SJSA1 (cell line): ENCODE data around the gene EFCAB6. TPM values are rescaled to one million over a fixed set of nuclear protein-coding genes. Genes with fewer than 3 reads are reported as not detected.

Experiments used
- DNase-seq, 2 experiments: peaks; one replicate each; pipeline ENCODE4 v3.0.0-alpha.2; 2015 to 2020; ENCODE audit warnings: low spot score in 2 of 2, low read depth in 1 of 2
- H3K27ac ChIP-seq: fragments of 250-450 bp; sonication (Bioruptor Pico); 2 replicates; pipeline ENCODE4 v1.5.1; 2020; ENCODE audit warnings: mild to moderate bottlenecking, moderate library complexity
- H3K27me3 ChIP-seq: fragments of 250-450 bp; sonication (Bioruptor Pico); replicated peaks from 2 replicates; pipeline ENCODE4 v1.5.1; 2020; ENCODE audit warnings: mild to moderate bottlenecking, moderate library complexity
- H3K36me3 ChIP-seq: fragments of 250-450 bp; sonication (Bioruptor Pico); 2 replicates; pipeline ENCODE4 v1.5.1; 2020; ENCODE audit warnings: mild to moderate bottlenecking
- H3K4me1 ChIP-seq: fragments of 250-450 bp; sonication (Bioruptor Pico); replicated peaks from 2 replicates; pipeline ENCODE4 v1.6.1; 2021; ENCODE audit warnings: mild to moderate bottlenecking
- H3K4me3 ChIP-seq: fragments of 250-450 bp; sonication (Bioruptor Pico); 2 replicates; pipeline ENCODE4 v1.5.1; 2020; ENCODE audit warnings: mild to moderate bottlenecking
- H3K9me3 ChIP-seq: fragments of 250-450 bp; sonication (Bioruptor Pico); replicated peaks from 2 replicates; pipeline ENCODE4 v1.5.1; 2020; ENCODE audit warnings: mild to moderate bottlenecking
- total RNA-seq: library from RNA; depleted of rRNA; stranded (reverse); fragments of >200 nt; shearing (Covaris generic); gene quantifications from 2 replicates; pipeline ENCODE4 v1.2.3, GENCODE V29; 2014

The EFCAB6 gene
- total RNA-seq, 1 experiment from 2014 or later = 0.50 TPM

- H3K27me3 ChIP-seq = peaks cover 9% of the 10 kb centered on the region; the same call in 1 of the 2 replicates
- H3K9me3 ChIP-seq = no peaks in the 10 kb centered on the region
- DNase-seq = no peak
- no peak overlapping the region for H3K27ac ChIP-seq
- H3K36me3 ChIP-seq = no peaks in the 10 kb centered on the region
- H3K4me1 ChIP-seq = no peaks in the 10 kb centered on the region
- no peak overlapping the region for H3K4me3 ChIP-seq
Measured at GRCh38 chr22:43571181-43571580, 240.9 kb downstream of the EFCAB6 start.

GRCh38 chr22:43570531-43571165, 241.5 kb downstream of the EFCAB6 start:
- no peak overlapping the region for H3K4me3 ChIP-seq
- H3K27ac ChIP-seq = no peak overlapping the region
- H3K9me3 ChIP-seq = no peaks in the 10 kb centered on the region
- H3K36me3 ChIP-seq = no peaks in the 10 kb centered on the region
- 0 out of 2 replicates have a peak, but pooled peaks cover 4% of the 10 kb centered on the region for H3K27me3 ChIP-seq
- no peak for DNase-seq
- H3K4me1 ChIP-seq = no peaks in the 10 kb centered on the region

DNA sequence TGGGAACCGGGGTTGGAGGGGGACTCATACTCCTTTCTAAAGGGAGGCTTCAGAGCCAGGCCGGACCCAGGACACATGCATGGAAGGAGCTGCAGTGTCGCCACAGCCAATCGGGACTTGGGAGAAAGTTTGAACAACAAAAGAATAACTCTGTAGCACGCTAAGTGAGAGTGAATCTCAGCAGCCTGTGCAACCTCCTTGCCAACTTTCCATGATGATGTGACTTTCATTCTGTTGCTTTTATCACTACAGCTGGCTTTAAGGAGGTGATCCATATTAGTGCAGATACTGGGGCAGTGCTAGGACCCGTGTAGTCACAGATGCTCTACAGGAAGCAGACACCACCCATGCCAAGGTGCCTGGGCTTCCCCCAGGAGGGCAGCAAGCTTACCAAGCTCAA, 243.0 kb downstream of the EFCAB6 start:
- Histone ChIP-seq H3K4me3 (no peak overlapping the region), H3K4me1 (no peaks in the 10 kb centered on the region), H3K27ac (no peak overlapping the region)

DNA sequence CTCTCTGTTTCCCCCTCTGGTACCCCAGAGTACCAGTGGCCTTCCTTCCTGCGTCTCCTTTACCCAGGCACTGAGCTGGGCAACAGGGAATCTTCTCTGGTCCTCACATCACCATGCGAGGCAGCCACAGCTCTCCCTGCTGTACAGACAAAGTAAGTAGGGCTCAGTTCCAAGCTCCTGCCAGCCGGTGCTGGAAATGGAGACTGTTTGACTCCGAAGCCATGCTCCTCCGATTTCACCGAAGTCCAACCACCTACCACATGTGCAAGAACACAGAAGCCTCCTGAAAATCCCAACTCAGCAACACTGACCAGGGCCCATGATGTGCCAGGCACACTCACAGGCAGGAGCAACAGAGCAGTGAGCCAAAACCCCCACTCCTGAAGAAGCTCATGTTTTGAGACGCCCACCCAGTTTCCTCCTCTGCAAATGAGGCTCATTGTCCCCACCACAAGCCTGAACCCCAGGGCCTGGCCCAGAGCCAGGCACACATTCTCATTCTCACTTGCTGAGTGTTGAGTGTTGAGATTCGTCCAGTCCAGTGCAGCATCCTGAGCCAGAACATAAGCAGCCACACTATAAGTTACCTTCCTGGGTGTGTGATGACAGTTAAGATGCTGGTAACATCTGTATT, 244.3 kb downstream of the EFCAB6 start:
- DNase-seq = no peak
- no peaks in the 10 kb centered on the region for H3K9me3 ChIP-seq
- H3K27ac ChIP-seq = no peak overlapping the region
- no peak overlapping the region for H3K4me3 ChIP-seq
- no peaks in the 10 kb centered on the region for H3K36me3 ChIP-seq
- no peaks in the 10 kb centered on the region for H3K4me1 ChIP-seq
- 0 out of 2 replicates have a peak, but pooled peaks cover 4% of the 10 kb centered on the region for H3K27me3 ChIP-seq

More for the DNA sequence above, 243.0 kb downstream of the EFCAB6 start:
- DNase-seq = no peak
- Histone ChIP-seq H3K27me3 (0 out of 2 replicates have a peak, but pooled peaks cover 4% of the 10 kb centered on the region), H3K36me3 (no peaks in the 10 kb centered on the region), H3K9me3 (no peaks in the 10 kb centered on the region)

GRCh38 chr22:43566561-43567332, 245.4 kb downstream of the EFCAB6 start:
- no peak for DNase-seq

GRCh38 chr22:43566021-43566420, 246.1 kb downstream of the EFCAB6 start:
- H3K36me3 ChIP-seq = no peaks in the 10 kb centered on the region
- H3K27ac ChIP-seq = no peak overlapping the region
- no peak overlapping the region for H3K4me3 ChIP-seq
- no peak for DNase-seq
- H3K4me1 ChIP-seq = no peaks in the 10 kb centered on the region
- no peaks in the 10 kb centered on the region for H3K9me3 ChIP-seq
- 0 out of 2 replicates have a peak, but pooled peaks cover 4% of the 10 kb centered on the region for H3K27me3 ChIP-seq

More at GRCh38 chr22:43566561-43567332, 245.4 kb downstream of the EFCAB6 start:
- H3K27me3 ChIP-seq = 0 out of 2 replicates have a peak, but pooled peaks cover 4% of the 10 kb centered on the region
- H3K27ac ChIP-seq = no peak overlapping the region
- H3K4me1 ChIP-seq = no peaks in the 10 kb centered on the region
- no peaks in the 10 kb centered on the region for H3K9me3 ChIP-seq
- no peak overlapping the region for H3K4me3 ChIP-seq
- H3K36me3 ChIP-seq = no peaks in the 10 kb centered on the region

- Histone ChIP-seq H3K4me1 (no peaks in the 10 kb centered on the region), H3K9me3 (no peaks in the 10 kb centered on the region), H3K27me3 (0 out of 2 replicates have a peak, but pooled peaks cover 4% of the 10 kb centered on the region), H3K4me3 (no peak overlapping the region), H3K27ac (no peak overlapping the region), H3K36me3 (no peaks in the 10 kb centered on the region)
- DNase-seq = no peak
Measured at GRCh38 chr22:43564859-43565258, 247.2 kb downstream of the EFCAB6 start.

DNA sequence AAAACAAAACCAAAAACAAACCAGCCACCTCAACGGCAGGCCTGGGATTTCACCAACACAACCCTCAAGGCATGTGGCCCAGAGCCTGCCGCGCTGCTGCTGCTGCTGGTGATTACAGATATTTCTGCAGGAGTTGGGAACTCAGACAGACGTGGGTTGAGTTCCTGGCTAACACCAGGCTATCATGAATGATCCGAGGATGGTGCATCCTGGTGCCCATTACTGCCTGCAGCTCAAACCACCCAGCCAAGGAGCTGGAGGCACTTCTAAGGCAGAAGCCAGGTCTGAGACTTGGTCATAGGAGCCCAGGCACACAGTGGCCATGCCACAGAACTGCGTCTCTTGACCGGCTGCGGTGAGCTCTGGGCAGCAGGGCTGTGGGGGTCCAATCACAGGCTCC, 248.5 kb downstream of the EFCAB6 start:
- Histone ChIP-seq H3K27ac (no peak overlapping the region), H3K36me3 (no peaks in the 10 kb centered on the region), H3K9me3 (no peaks in the 10 kb centered on the region), H3K4me3 (no peak overlapping the region), H3K27me3 (0 out of 2 replicates have a peak, but pooled peaks cover 4% of the 10 kb centered on the region), H3K4me1 (no peaks in the 10 kb centered on the region)
- no peak for DNase-seq

- Histone ChIP-seq H3K4me3 (no peak overlapping the region), H3K27ac (no peak overlapping the region), H3K27me3 (no peaks in the 10 kb centered on the region), H3K9me3 (no peaks in the 10 kb centered on the region), H3K4me1 (no peaks in the 10 kb centered on the region), H3K36me3 (no peaks in the 10 kb centered on the region)
- no peak for DNase-seq
Measured at GRCh38 chr22:43562843-43563242, 249.3 kb downstream of the EFCAB6 start.

- H3K27me3 ChIP-seq = no peaks in the 10 kb centered on the region
- no peaks in the 10 kb centered on the region for H3K4me1 ChIP-seq
- H3K36me3 ChIP-seq = no peaks in the 10 kb centered on the region
- no peak for DNase-seq
- H3K9me3 ChIP-seq = no peaks in the 10 kb centered on the region; the same call in 1 of the 2 replicates
- H3K4me3 ChIP-seq = no peak overlapping the region
- H3K27ac ChIP-seq = no peak overlapping the region
Measured at GRCh38 chr22:43561415-43562178, 250.5 kb downstream of the EFCAB6 start.

DNA sequence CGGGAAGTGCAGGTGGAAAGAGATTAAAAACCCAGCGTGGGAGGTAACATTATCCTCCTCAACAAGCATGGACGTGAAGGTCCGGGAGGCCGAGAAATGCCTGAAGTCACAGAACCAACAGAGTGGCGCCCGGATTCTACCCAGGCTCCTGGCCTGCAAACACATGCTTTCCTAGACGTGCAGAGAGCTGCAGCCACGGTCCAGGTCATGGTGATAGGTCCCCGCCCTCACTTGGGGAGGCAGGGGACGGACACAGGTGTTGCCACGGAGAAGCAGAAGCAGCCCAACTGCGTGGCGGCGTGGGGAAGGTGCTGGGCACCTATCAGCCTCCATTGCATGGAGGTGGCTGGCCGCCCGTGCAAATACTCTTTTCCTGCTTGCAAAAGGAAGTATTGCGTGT, 251.5 kb downstream of the EFCAB6 start:
- H3K27ac ChIP-seq = no peak overlapping the region
- no peaks in the 10 kb centered on the region; the same call in 1 of the 2 replicates for H3K9me3 ChIP-seq
- no peak overlapping the region for H3K4me3 ChIP-seq
- no peaks in the 10 kb centered on the region for H3K27me3 ChIP-seq
- no peak for DNase-seq
- no peaks in the 10 kb centered on the region for H3K4me1 ChIP-seq
- no peaks in the 10 kb centered on the region for H3K36me3 ChIP-seq

DNA sequence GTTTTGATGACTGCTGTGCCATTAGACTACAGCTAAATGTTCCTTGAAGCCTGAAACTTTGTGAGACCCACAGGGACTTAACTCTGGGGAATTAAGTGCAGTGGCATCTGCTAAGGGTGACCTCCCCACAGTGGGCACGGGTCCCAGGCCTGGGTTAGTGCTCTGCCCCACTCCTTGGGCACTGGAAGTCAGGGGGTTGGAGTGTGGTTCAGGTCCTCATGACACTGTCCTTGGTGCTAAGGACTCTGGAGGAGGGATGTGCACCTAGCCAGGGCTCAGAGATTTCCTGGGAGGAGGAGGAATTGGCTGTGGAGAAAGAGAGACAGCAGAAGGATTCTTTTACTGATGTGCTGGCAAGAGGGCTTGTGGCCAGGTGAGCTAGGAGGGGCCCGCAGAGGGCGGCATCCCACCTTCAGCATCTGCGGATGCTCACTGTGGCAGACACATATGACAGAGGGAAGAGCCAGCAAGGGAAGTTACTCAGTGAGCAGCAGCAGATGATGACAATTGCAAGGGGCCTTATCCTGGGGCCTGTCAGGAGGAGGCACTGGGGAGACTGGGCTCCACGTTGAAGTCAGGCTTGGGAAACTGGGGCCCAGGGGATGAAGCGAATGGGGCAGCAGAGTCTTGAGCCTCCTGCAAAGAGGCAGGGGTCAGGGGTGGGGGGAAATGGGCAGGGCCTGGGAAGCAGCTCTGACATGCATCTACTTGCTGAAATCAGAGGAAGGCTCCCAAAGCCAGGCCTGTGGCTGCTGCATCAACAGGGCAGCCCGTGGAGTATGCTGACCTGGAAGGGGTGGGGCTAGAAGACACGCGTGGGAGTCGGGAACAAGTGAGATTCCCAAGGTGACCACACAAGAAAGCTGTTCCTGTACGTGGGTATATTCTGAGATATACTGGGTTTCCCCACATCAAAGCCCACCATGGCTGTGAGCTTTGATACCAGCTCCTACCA, 256.3 kb downstream of the EFCAB6 start:
- no peaks in the 10 kb centered on the region for H3K4me1 ChIP-seq
- DNase-seq = no peak

More for the DNA sequence above, 256.3 kb downstream of the EFCAB6 start:
- Histone ChIP-seq H3K4me3 (no peak overlapping the region), H3K27ac (no peak overlapping the region), H3K36me3 (no peaks in the 10 kb centered on the region), H3K9me3 (no peaks in the 10 kb centered on the region; the same call in 1 of the 2 replicates), H3K27me3 (no peaks in the 10 kb centered on the region; the same call in 1 of the 2 replicates)
